Left cardiac atrium (tissue), 4 donors: ENCODE results near the gene GREB1. TPM values are rescaled to one million over a fixed set of nuclear protein-coding genes. Genes with fewer than 3 reads are reported as not detected.

ENCODE experiments used
- ATAC-seq, 2 donors: fragments of 200-7000 bp; cut with Tn5 transposase; one replicate each; pipeline ENCODE4 v1.9.1; 2020; ENCODE audit warnings: mild to moderate bottlenecking in 2 of 2, moderate library complexity in 2 of 2
- DNase-seq: peaks from one replicate; pipeline ENCODE4 v3.0.0-alpha.2; 2020
- intact Hi-C, 2 donors: fragments of 100-400 bp; cut with DNase I; formaldehyde crosslinking; loops; one replicate each; pipeline versions ENCODE4 v1.14.1 to v1.15.1; 2022 to 2023
- long read RNA-seq: library from polyadenylated mRNA; unstranded; transcript quantifications from one replicate; pipeline ENCODE4 v2.0.0, GENCODE V29; 2021
- total RNA-seq, 2 donors: library from RNA; stranded (reverse); fragmentation: NEBNext Ultra II Directional; extraction: Animal tissue kit (Norgen Biotek cat#: 25700); gene quantifications; one replicate each; pipeline ENCODE4 v1.2.1, GENCODE V29; 2021
- donor health status: DM: no; HTN: yes; CAD: no.
- donor health status: DM: no; HTN: yes; CAD: no; lungs with severe emphysema.
- donor health status: DM: yes; HTN: yes; CAD: no.
- donor health status: Dilated cardiomyopathy.

GREB1 gene
- total RNA-seq, result 1 to 10 TPM; 7.2 to 9.6 TPM
- long read RNA-seq, partial matches to known transcripts, result 1 of 1 reads
- long read RNA-seq, other reads (novel, unspliced or antisense), result 0 of 1 reads

- DNase-seq (no peak), ATAC-seq (no peak)
- intact Hi-C loops, result no loop called here
Observed at GRCh38 chr2:11533278-11534070, at the start of gene GREB1. TSS of gene GREB1 (plus strand) at chr2:11534045. CDS start at chr2:11556615, 22,570 bp downstream.

- ATAC-seq, result no peak
- intact Hi-C loops, result no loop called here
- DNase-seq, result no peak
Observed at GRCh38 chr2:11488809-11489208, 45.0 kb upstream of the GREB1 start.

- ATAC-seq (no peak), DNase-seq (no peak)
- intact Hi-C loops, result no loop called here
Observed at GRCh38 chr2:11490194-11490593, 43.7 kb upstream of the GREB1 start.

GRCh38 chr2:11491348-11491933 lies 42.4 kb upstream of the GREB1 start:
- ATAC-seq, result no peak
- DNase-seq, result no peak
- intact Hi-C loops, result no loop called here

GRCh38 chr2:11492244-11492643 lies 41.6 kb upstream of the GREB1 start:
- intact Hi-C loops, result no loop called here
- ATAC-seq, result no peak
- no peak for DNase-seq

- ATAC-seq (no peak), DNase-seq (no peak)
- intact Hi-C loops, result no loop called here
Observed at GRCh38 chr2:11492720-11493119, 41.1 kb upstream of the GREB1 start.

GRCh38 chr2:11493282-11493681 lies 40.6 kb upstream of the GREB1 start:
- intact Hi-C loops, result no loop called here
- DNase-seq (no peak), ATAC-seq (no peak)

GRCh38 chr2:11494310-11494709 lies 39.5 kb upstream of the GREB1 start:
- DNase-seq, result no peak
- no peak for ATAC-seq
- intact Hi-C loops, result no loop called here

- DNase-seq, result peak; percentile 35
- intact Hi-C loops, result loop anchor here in 1 of 2 donors (5.0 kb wide), 1 partner anchor 61 kb away; no protein-coding TSS in a partner anchor
- ATAC-seq, result peak; percentile 51 to 63
Observed at GRCh38 chr2:11495844-11496681, 37.8 kb upstream of the GREB1 start.

- DNase-seq (peak; percentile 85), ATAC-seq (peak; percentile 95)
- intact Hi-C loops, result loop anchor here in 1 of 2 donors (5.0 kb wide), 1 partner anchor 59 kb away; no protein-coding TSS in a partner anchor
Observed at GRCh38 chr2:11498543-11499034, 35.3 kb upstream of the GREB1 start.

GRCh38 chr2:11499081-11499743 lies 34.6 kb upstream of the GREB1 start:
- ATAC-seq (no peak), DNase-seq (no peak)
- intact Hi-C loops, result loop anchor here in 1 of 2 donors (5.0 kb wide), 1 partner anchor 58 kb away; no protein-coding TSS in a partner anchor

GRCh38 chr2:11500702-11501303 lies 33.0 kb upstream of the GREB1 start:
- DNase-seq (no peak), ATAC-seq (no peak)
- intact Hi-C loops, result no loop called here

GRCh38 chr2:11502740-11503292 lies 31.0 kb upstream of the GREB1 start:
- ATAC-seq (no peak), DNase-seq (no peak)
- intact Hi-C loops, result no loop called here

- ATAC-seq (no peak), DNase-seq (no peak)
- intact Hi-C loops, result no loop called here
Observed at GRCh38 chr2:11503354-11503927, 30.4 kb upstream of the GREB1 start.

- intact Hi-C loops, result no loop called here
- DNase-seq (no peak), ATAC-seq (no peak)
Observed at GRCh38 chr2:11505652-11506610, 27.9 kb upstream of the GREB1 start.

- ATAC-seq, result peak in 1 of 2 donors; percentile 47
- intact Hi-C loops, result no loop called here
- DNase-seq, result no peak
Observed at GRCh38 chr2:11506611-11506969, 27.3 kb upstream of the GREB1 start.

GRCh38 chr2:11507517-11507916 lies 26.3 kb upstream of the GREB1 start:
- intact Hi-C loops, result no loop called here
- ATAC-seq (no peak), DNase-seq (no peak)
